ENCODE measurements around the gene CBARP.

The CBARP gene, protein sequence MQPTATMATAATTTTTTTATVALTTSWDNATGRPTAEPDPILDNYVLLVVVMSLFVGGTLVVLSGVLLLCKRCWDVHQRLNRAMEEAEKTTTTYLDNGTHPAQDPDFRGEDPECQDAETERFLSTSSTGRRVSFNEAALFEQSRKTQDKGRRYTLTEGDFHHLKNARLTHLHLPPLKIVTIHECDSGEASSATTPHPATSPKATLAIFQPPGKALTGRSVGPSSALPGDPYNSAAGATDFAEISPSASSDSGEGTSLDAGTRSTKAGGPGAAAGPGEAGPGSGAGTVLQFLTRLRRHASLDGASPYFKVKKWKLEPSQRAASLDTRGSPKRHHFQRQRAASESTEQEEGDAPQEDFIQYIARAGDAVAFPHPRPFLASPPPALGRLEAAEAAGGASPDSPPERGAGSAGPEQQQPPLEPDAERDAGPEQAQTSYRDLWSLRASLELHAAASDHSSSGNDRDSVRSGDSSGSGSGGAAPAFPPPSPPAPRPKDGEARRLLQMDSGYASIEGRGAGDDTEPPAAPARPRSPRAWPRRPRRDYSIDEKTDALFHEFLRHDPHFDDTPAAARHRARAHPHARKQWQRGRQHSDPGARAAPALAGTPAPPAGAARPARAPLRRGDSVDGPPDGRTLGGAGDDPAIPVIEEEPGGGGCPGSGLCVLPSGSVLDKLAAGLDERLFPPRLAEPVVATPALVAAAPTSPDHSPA

GRCh38 chr19:1237754-1238368 is at the start of gene CBARP:
CBARP (minus strand) TSS chr19:1238005; CDS start chr19:1236100, 1,905 bp downstream.
- Histone ChIP-seq H3K36me3 (ENCODE audit: control insufficient read depth in 2 of 2, insufficient read depth in 2 of 2, low read length in 2 of 2) (no peaks in the 10 kb centered on the region), H3K27me3 (ENCODE audit: control insufficient read depth in 2 of 2, insufficient read depth in 2 of 2, low read length in 2 of 2) (peaks cover 3 to 36% of the 10 kb centered on the region in 2 donors), H3K9ac (ENCODE audit: low read depth in 1 of 2, low read length in 2 of 2) (no peak within 1 kb of the TSS), H3K4me1 (ENCODE audit: control insufficient read depth in 2 of 2, insufficient read depth in 2 of 2, low read length in 2 of 2) (peaks cover 29 to 35% of the 10 kb centered on the region in 2 donors), H3K27ac (ENCODE audit: low read depth in 2 of 2, low read length in 2 of 2) (no peak within 1 kb of the TSS), H3K4me3 (ENCODE audit: low read length in 2 of 2) (peak within 1 kb of the TSS; percentile 31 to 35), H3K9me3 (ENCODE audit: control insufficient read depth in 2 of 2, low read length in 2 of 2) (no peaks in the 10 kb centered on the region)

- no peaks in the 10 kb centered on the region for H3K9me3 ChIP-seq (ENCODE audit: control insufficient read depth in 2 of 2, low read length in 2 of 2)
- peaks cover 4 to 13% of the 10 kb centered on the region in 2 donors for H3K27me3 ChIP-seq (ENCODE audit: control insufficient read depth in 2 of 2, insufficient read depth in 2 of 2, low read length in 2 of 2)
- H3K9ac ChIP-seq (ENCODE audit: low read depth in 1 of 2, low read length in 2 of 2): peak overlapping the region; percentile 60 to 81
- H3K36me3 ChIP-seq (ENCODE audit: control insufficient read depth in 2 of 2, insufficient read depth in 2 of 2, low read length in 2 of 2): no peaks in the 10 kb centered on the region
- peak overlapping the region; percentile 69 to 72 for H3K4me3 ChIP-seq (ENCODE audit: low read length in 2 of 2)
- H3K4me1 ChIP-seq (ENCODE audit: control insufficient read depth in 2 of 2, insufficient read depth in 2 of 2, low read length in 2 of 2): peaks cover 41 to 59% of the 10 kb centered on the region in 2 donors
- peak overlapping the region; percentile 72 to 79 for H3K27ac ChIP-seq (ENCODE audit: low read depth in 2 of 2, low read length in 2 of 2)
Observed at GRCh38 chr19:1286487-1287353, 48.9 kb upstream of the CBARP start.

GRCh38 chr19:1285737-1286360 is 48.0 kb upstream of the CBARP start, which contains the start of gene EFNA2:
EFNA2 (plus strand) TSS chr19:1285873; CDS start chr19:1286169, 296 bp downstream.
- no peaks in the 10 kb centered on the region for H3K9me3 ChIP-seq (ENCODE audit: control insufficient read depth in 2 of 2, low read length in 2 of 2)
- peaks cover 34 to 50% of the 10 kb centered on the region in 2 donors for H3K4me1 ChIP-seq (ENCODE audit: control insufficient read depth in 2 of 2, insufficient read depth in 2 of 2, low read length in 2 of 2)
- peak within 1 kb of the TSS; percentile 94 to 97 for H3K27ac ChIP-seq (ENCODE audit: low read depth in 2 of 2, low read length in 2 of 2)
- H3K36me3 ChIP-seq (ENCODE audit: control insufficient read depth in 2 of 2, insufficient read depth in 2 of 2, low read length in 2 of 2): no peaks in the 10 kb centered on the region
- peak within 1 kb of the TSS; percentile 60 to 81 for H3K9ac ChIP-seq (ENCODE audit: low read depth in 1 of 2, low read length in 2 of 2)
- peaks cover 4 to 13% of the 10 kb centered on the region in 2 donors for H3K27me3 ChIP-seq (ENCODE audit: control insufficient read depth in 2 of 2, insufficient read depth in 2 of 2, low read length in 2 of 2)
- peak within 1 kb of the TSS; percentile 69 to 72 for H3K4me3 ChIP-seq (ENCODE audit: low read length in 2 of 2)

GRCh38 chr19:1284979-1285736 is 47.4 kb upstream of the CBARP start:
- H3K27ac ChIP-seq (ENCODE audit: low read depth in 2 of 2, low read length in 2 of 2): peak overlapping the region; percentile 94 to 97
- no peaks in the 10 kb centered on the region for H3K9me3 ChIP-seq (ENCODE audit: control insufficient read depth in 2 of 2, low read length in 2 of 2)
- H3K9ac ChIP-seq (ENCODE audit: low read depth in 1 of 2, low read length in 2 of 2): peak overlapping the region; percentile 56 to 80
- H3K4me3 ChIP-seq (ENCODE audit: low read length in 2 of 2): no peak overlapping the region
- H3K36me3 ChIP-seq (ENCODE audit: control insufficient read depth in 2 of 2, insufficient read depth in 2 of 2, low read length in 2 of 2): no peaks in the 10 kb centered on the region
- H3K4me1 ChIP-seq (ENCODE audit: control insufficient read depth in 2 of 2, insufficient read depth in 2 of 2, low read length in 2 of 2): peaks cover 32 to 44% of the 10 kb centered on the region in 2 donors
- H3K27me3 ChIP-seq (ENCODE audit: control insufficient read depth in 2 of 2, insufficient read depth in 2 of 2, low read length in 2 of 2): peaks cover 4 to 13% of the 10 kb centered on the region in 2 donors

GRCh38 chr19:1284293-1284978 is 46.6 kb upstream of the CBARP start:
- Histone ChIP-seq H3K9me3 (ENCODE audit: control insufficient read depth in 2 of 2, low read length in 2 of 2) (no peaks in the 10 kb centered on the region), H3K4me1 (ENCODE audit: control insufficient read depth in 2 of 2, insufficient read depth in 2 of 2, low read length in 2 of 2) (peaks cover 32 to 49% of the 10 kb centered on the region in 2 donors), H3K4me3 (ENCODE audit: low read length in 2 of 2) (peak overlapping the region in 1 of 2 donors; percentile 42), H3K9ac (ENCODE audit: low read depth in 1 of 2, low read length in 2 of 2) (peak overlapping the region; percentile 68 to 80), H3K27ac (ENCODE audit: low read depth in 2 of 2, low read length in 2 of 2) (peak overlapping the region; percentile 94 to 97), H3K27me3 (ENCODE audit: control insufficient read depth in 2 of 2, insufficient read depth in 2 of 2, low read length in 2 of 2) (peaks cover 4 to 13% of the 10 kb centered on the region in 2 donors), H3K36me3 (ENCODE audit: control insufficient read depth in 2 of 2, insufficient read depth in 2 of 2, low read length in 2 of 2) (peaks cover 1 to 2% of the 10 kb centered on the region in 2 donors)

GRCh38 chr19:1283917-1284292 is 46.1 kb upstream of the CBARP start:
- peak overlapping the region; percentile 26 to 42 for H3K4me3 ChIP-seq (ENCODE audit: low read length in 2 of 2)
- H3K36me3 ChIP-seq (ENCODE audit: control insufficient read depth in 2 of 2, insufficient read depth in 2 of 2, low read length in 2 of 2): peaks cover 6 to 7% of the 10 kb centered on the region in 2 donors
- peaks cover 32 to 49% of the 10 kb centered on the region in 2 donors for H3K4me1 ChIP-seq (ENCODE audit: control insufficient read depth in 2 of 2, insufficient read depth in 2 of 2, low read length in 2 of 2)
- no peaks in the 10 kb centered on the region for H3K9me3 ChIP-seq (ENCODE audit: control insufficient read depth in 2 of 2, low read length in 2 of 2)
- peaks cover 4 to 9% of the 10 kb centered on the region in 2 donors for H3K27me3 ChIP-seq (ENCODE audit: control insufficient read depth in 2 of 2, insufficient read depth in 2 of 2, low read length in 2 of 2)
- H3K27ac ChIP-seq (ENCODE audit: low read depth in 2 of 2, low read length in 2 of 2): peak overlapping the region; percentile 94 to 97
- H3K9ac ChIP-seq (ENCODE audit: low read depth in 1 of 2, low read length in 2 of 2): peak overlapping the region; percentile 68 to 80

DNA sequence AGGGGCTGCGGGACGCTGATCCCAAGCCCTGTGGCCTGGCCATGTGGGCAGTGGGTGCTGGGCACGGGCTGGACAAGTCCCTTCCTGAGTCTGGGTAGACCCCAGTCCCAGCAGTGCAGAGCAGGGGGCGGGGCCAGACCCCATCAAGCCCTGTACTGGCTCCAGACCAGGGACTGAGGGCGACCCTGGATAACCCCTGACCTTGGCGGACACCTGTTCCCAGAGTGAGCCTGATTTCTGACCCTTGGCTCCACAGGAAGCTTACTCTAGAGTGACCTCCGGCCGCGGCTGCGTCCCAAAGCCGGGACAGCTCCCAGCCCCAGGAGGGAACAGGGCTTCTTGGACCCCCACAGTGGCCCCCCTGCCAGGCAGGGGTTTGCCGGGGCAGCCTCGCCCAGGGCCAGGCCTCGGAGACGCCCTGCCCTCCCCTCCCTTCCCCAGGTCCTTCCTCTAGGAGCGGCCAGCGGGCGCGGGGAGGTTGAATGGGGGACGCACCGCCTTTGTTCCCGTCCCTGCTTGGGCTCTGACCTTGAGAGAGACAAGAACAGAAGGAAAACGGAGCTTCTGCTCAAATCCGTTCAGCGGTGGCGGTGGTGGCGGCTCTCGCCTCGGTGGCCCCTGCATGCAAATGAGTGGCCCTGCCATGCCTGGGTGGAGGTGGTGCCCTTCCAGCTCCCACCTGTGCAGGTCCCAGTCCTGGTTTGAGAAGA is 45.6 kb upstream of the CBARP start:
- Histone ChIP-seq H3K27ac (ENCODE audit: low read depth in 2 of 2, low read length in 2 of 2) (peak overlapping the region; percentile 94 to 97), H3K4me1 (ENCODE audit: control insufficient read depth in 2 of 2, insufficient read depth in 2 of 2, low read length in 2 of 2) (peaks cover 32 to 50% of the 10 kb centered on the region in 2 donors), H3K27me3 (ENCODE audit: control insufficient read depth in 2 of 2, insufficient read depth in 2 of 2, low read length in 2 of 2) (peaks cover 4 to 8% of the 10 kb centered on the region in 2 donors), H3K4me3 (ENCODE audit: low read length in 2 of 2) (peak overlapping the region; percentile 26 to 42), H3K9me3 (ENCODE audit: control insufficient read depth in 2 of 2, low read length in 2 of 2) (no peaks in the 10 kb centered on the region), H3K9ac (ENCODE audit: low read depth in 1 of 2, low read length in 2 of 2) (peak overlapping the region; percentile 68 to 80), H3K36me3 (ENCODE audit: control insufficient read depth in 2 of 2, insufficient read depth in 2 of 2, low read length in 2 of 2) (peaks cover 8 to 10% of the 10 kb centered on the region in 2 donors)

Data from mucosa of rectum (tissue), 2 donors.